Putamen (tissue), 1 donor: ENCODE measurements around the gene TLE3.

ENCODE experiments used
- DNase-seq: peaks from one replicate; pipeline ENCODE4 v3.0.0-alpha.2; 2016; ENCODE audit warnings: low spot score

The TLE3 gene

DNA sequence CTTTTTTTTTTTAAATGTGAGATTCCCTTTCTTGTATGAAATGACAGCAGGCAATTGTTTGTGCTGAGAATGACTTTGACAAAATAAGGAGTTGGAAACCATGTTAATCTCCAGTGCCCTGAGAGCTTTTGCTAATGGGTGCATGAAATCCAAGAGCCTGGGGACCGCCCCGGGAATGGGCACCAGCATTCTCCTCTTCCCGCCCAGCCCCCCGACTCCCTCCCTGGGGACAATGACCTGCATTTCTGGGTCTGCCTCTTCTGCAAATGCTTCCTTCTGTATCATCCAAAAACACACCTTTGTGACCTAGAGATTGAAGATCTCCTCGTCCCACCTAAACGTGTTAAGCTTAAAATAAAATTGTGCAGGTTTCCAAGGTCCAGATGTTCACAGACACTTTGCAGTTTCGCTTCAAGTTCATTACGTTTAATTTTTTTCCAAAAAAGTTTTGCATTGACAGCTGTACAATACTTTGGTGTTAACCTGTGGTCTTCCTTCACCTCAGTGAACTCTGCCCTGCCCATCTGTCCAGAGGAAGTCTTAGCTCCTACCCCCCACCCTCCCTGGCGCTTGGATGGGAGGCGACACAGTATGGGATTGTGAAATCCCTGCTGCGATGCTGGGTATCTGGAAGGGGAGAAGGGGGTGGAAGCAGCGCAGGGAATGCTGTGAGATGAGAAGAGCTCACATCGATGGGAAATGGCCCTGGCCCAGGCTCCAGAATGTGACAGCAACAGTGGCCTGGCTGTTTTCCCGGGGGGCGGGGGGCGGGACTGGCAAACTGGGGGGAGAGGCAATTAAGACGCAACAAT lies 50.1 kb downstream of the TLE3 start:
- DNase-seq = no peak

GRCh38 chr15:70046679-70047369 lies 50.9 kb downstream of the TLE3 start:
- DNase-seq = no peak

GRCh38 chr15:70045045-70045444 lies 52.7 kb downstream of the TLE3 start:
- no peak for DNase-seq

GRCh38 chr15:70044168-70044567 lies 53.5 kb downstream of the TLE3 start:
- no peak for DNase-seq

- no peak for DNase-seq
These were observed 54.1 kb downstream of the TLE3 start for GRCh38 chr15:70043590-70043989.

DNA sequence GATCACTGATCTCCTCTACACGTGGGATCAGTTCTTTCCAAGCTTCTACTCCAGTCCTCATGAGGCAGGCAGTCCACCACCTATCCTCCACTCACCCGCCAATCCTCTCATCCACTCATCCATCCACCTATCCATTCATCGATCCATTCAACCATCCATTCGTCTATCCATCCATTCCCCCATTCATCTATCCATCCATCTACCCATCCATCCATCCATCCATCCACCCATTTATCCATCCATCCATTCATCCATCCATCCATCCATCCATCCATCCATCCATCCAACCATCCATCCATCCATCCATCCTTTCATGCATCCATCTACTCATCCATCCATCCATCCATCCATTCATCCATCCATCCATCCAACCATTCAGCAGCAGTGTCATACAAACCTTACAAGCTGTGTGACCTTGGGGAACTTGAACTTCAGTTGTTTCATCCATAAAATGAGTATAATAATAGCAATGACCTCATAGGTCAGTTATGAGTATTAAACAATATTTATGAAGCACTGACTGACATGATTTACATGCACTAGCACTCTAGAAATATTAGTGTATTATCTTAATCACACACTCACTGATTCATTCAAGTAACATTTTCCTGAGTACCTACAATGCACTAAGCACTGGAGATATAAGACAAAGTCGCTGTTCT lies 55.0 kb downstream of the TLE3 start:
- no peak for DNase-seq

- DNase-seq = no peak
These were observed 57.8 kb downstream of the TLE3 start for GRCh38 chr15:70039917-70040316.

DNA sequence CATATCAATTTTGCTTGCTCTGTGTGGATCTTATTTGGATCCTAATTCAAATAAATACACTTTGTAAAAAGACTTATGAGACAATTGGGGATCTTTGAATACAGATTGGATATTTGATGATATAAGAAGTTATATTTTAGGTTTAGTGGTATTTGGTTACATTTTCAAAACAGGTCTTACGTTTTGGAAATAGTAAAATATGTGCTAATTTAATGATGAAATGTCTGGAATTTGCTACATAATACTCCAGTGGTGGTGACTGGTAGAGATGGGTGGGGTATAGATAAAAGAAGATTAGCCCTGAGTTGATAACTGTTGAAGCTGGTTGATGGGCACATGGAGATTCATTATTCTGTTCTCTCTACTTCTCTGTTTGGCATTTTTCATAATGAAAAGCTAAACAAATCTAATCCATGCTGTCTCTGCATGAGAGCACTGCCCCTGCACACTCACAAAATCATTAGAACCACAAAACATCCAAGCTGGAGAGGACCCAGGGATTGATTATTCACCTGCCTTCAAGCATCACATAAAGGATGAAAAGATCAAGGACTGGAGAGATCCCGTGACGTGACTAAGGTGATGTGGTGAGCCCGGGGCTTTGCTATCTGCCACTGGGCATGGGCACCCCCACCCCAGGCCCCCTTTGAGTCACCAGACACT lies 58.9 kb downstream of the TLE3 start:
- no peak for DNase-seq

DNA sequence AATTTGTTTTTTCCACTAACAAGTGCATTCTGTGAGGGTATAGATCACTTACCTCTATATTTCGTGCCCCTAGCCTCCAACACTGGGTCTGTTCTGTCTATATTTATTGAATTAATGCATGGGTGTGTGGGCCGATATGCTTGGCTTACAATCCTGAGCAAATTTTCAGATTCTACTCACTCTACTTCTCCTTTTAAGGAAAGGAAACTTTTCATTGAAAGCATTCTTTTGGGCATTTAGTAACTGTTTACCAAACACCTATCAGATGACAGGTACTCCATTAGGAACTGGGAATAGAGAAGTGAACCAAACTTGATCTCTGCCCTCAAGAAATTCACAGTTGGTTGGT lies 60.5 kb downstream of the TLE3 start:
- DNase-seq = no peak

- no peak for DNase-seq
These were observed 61.0 kb downstream of the TLE3 start for GRCh38 chr15:70036585-70037291.

- DNase-seq = no peak
These were observed 62.0 kb downstream of the TLE3 start for GRCh38 chr15:70035719-70036077.

DNA sequence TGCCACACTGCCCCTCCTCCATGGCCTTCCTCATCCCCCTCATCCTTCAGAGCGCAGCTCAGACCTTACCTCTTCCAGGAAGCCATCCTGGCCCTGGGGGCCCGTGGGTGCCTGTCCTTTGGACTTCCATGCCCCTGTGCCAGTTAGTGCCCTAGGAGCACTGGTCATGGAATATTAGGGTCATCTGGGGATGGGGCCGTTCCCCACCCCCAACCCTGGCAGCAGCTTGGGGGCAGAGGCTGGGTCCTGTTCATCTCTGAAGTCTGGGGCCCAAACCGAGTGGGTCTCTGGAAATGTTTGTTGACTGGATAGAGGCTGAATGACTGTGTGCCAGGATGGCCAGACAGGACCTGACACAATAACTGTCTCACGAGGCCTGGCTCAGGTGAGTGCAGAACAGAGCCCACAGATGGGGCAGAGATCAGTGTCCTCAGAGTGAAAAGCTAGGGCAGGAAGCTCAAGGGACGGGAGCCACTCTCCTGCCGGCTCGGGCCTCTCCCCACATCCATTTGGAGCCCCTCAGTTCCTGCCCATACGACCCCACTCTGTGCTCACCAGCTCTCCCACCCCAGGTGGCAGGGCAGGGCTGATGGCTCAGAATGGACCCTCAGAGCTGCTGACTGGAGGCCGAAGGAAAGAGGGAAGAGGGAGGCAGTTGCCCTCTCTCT lies 62.5 kb downstream of the TLE3 start:
- no peak for DNase-seq

- no peak for DNase-seq
These were observed 63.1 kb downstream of the TLE3 start for GRCh38 chr15:70034596-70034995.

- no peak for DNase-seq
These were observed 63.6 kb downstream of the TLE3 start for GRCh38 chr15:70034141-70034540.

GRCh38 chr15:70033529-70034140 lies 64.1 kb downstream of the TLE3 start:
- DNase-seq = no peak

DNA sequence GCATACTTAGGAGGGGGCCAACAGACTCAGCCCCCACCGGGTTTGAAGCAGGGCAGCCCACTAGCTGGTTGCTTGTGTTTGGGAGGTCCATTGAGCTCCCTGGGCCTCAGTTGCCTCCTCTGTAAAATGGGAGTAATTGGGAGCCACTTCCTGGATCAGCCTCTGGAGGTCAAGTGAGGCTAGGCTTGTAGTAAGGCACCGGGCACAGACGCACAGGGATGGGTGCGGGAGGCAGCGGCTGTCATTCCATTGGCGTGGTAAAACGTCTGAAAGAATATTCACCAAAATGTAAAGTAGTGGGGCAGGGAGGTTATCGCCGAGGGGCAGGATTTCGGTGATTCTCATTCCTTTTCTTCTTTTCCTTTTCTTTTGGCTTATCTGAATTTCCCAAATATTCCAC lies 64.6 kb downstream of the TLE3 start:
- DNase-seq = no peak

DNA sequence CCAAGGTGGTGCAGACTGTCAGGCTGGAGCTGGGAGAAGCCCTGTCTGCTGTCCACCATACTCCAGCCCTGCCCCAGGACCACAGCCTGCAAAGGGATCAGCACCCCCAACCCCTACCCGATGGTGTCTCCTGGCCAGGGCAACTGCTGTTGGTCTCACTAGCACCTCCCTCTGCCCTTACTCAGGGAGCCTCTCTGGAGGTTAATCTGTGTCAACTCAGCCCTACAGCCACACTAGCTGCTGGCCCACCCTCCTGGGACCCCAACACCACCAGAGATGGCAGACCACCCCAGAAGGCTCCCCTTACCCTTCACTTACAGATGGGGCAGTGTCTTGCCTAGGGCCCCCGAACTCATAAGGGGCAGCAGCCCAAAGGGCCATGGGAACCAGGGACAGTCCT lies 65.2 kb downstream of the TLE3 start:
- DNase-seq = no peak

GRCh38 chr15:70031713-70032112 lies 66.0 kb downstream of the TLE3 start:
- no peak for DNase-seq

- no peak for DNase-seq
These were observed 66.5 kb downstream of the TLE3 start for GRCh38 chr15:70031261-70031660.

GRCh38 chr15:70030851-70031250 lies 66.9 kb downstream of the TLE3 start:
- DNase-seq = no peak

DNA sequence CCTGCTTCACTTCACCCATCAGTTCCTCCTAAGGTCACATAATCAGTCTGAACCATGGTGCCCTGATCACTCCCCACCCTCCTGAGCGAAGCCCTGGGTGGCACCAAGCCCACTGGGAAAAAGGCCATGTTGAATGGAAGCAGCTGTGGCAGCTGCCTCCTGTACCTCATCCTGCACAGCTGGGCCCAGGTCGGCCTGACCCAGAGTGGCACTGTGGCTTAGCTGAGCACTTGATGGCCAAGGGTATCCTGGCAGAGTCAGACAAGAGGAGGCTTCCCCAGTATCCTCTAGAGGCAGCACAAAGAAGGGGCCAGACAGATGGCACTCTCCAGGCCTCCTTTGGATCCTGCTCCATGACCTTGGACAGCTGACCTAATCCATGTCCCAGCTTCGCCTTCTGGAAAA lies 68.4 kb downstream of the TLE3 start:
- no peak for DNase-seq
